H1 (cell line): ENCODE measurements around the gene PMM2. TPM values are rescaled to one million over a fixed set of nuclear protein-coding genes. Genes with fewer than 3 reads are reported as not detected.

Experiments used
- CTCF ChIA-PET: fragments of 300-600 bp; sonication (Branson Sonifier 250); formaldehyde crosslinking; loops from one replicate; lab custom pipeline; 2021; ENCODE audit not compliant: partially characterized antibody; lab: Charles Lee
- POLR2A ChIA-PET: fragments of 300-600 bp; sonication (Branson Sonifier 250); formaldehyde crosslinking; loops from one replicate; lab custom pipeline; 2021; ENCODE audit warnings: inconsistent platforms; ENCODE audit not compliant: partially characterized antibody; lab: Charles Lee
- DNase-seq, 2 experiments: peaks; one replicate each; pipeline versions ENCODE4 v3.0.0 to v3.0.0-alpha.2; 2010 to 2022; ENCODE audit warnings: low spot score in 2 of 2, low read depth in 1 of 2, mixed read lengths in 1 of 2
- FAIRE-seq: peaks from 2 replicates; lab custom pipeline; 2011; peaks lifted over from hg19 to GRCh38; lab: Jason Lieb, UNC
- H2AFZ ChIP-seq: 2 replicates; pipeline ENCODE4 v1.8.1; 2012; ENCODE audit warnings: low read length, inconsistent platforms
- H2AK5ac ChIP-seq: 2 replicates; pipeline ENCODE4 v1.6.1; 2013; ENCODE audit warnings: low read depth, low read length
- H2BK120ac ChIP-seq: replicated peaks from 2 replicates; pipeline ENCODE3; 2013; ENCODE audit warnings: low read depth, low read length, inconsistent platforms
- H2BK12ac ChIP-seq: 2 replicates; pipeline ENCODE4 v1.6.1; 2013; ENCODE audit warnings: low read depth, low read length
- H2BK15ac ChIP-seq: 2 replicates; pipeline ENCODE4 v1.6.1; 2013; ENCODE audit warnings: low read length
- H2BK20ac ChIP-seq: 2 replicates; pipeline ENCODE4 v1.6.1; 2013; ENCODE audit warnings: low read length
- H2BK5ac ChIP-seq: 2 replicates; pipeline ENCODE4 v1.6.1; 2013; ENCODE audit warnings: low read depth, low read length
- H3K14ac ChIP-seq: 2 replicates; pipeline ENCODE4 v1.6.1; 2013; ENCODE audit warnings: inconsistent platforms; ENCODE audit not compliant: insufficient read length
- H3K18ac ChIP-seq: 2 replicates; pipeline ENCODE4 v1.6.1; 2013; ENCODE audit warnings: low read length; ENCODE audit errors: extremely low read depth
- H3K23ac ChIP-seq: 2 replicates; pipeline ENCODE4 v1.6.1; 2013; ENCODE audit warnings: inconsistent platforms; ENCODE audit not compliant: insufficient read length
- H3K23me2 ChIP-seq: 2 replicates; pipeline ENCODE4 v1.6.1; 2013; ENCODE audit warnings: low read depth, low read length
- H3K27ac ChIP-seq: 2 replicates; pipeline ENCODE4 v1.6.1; 2011; ENCODE audit warnings: low read depth, low read length, inconsistent platforms
- H3K27me3 ChIP-seq, 4 experiments: replicated peaks in 1 of 4; 1 replicate in 1 of 4; 2 replicates in 3 of 4; pipeline versions ENCODE4 v1.6.1 to v1.8.1; 2011 to 2013; ENCODE audit warnings: low read length in 3 of 4, mild to moderate bottlenecking in 3 of 4, inconsistent platforms in 2 of 4, mixed read lengths in 2 of 4, moderate library complexity in 1 of 4; ENCODE audit not compliant: control insufficient read depth in 3 of 4, insufficient read depth in 3 of 4; ENCODE audit errors: extremely low read depth in 1 of 4
- H3K36me3 ChIP-seq, 4 experiments: 2 replicates each; pipeline versions ENCODE4 v1.6.1 to v1.8.1; 2011 to 2013; ENCODE audit warnings: mild to moderate bottlenecking in 4 of 4, low read length in 3 of 4, moderate library complexity in 2 of 4, control low read depth in 1 of 4, inconsistent platforms in 1 of 4; ENCODE audit not compliant: insufficient read depth in 4 of 4, control insufficient read depth in 2 of 4
- H3K4ac ChIP-seq: replicated peaks from 2 replicates; pipeline ENCODE3; 2013; ENCODE audit warnings: low read length, low read depth, mixed read lengths, inconsistent platforms; ENCODE audit not compliant: insufficient read length
- H3K4me1 ChIP-seq, 4 experiments: replicated peaks in 1 of 4; 1 replicate in 1 of 4; 2 replicates in 3 of 4; pipeline versions ENCODE4 v1.6.1 to v1.8.1; 2011 to 2013; ENCODE audit warnings: low read length in 3 of 4, inconsistent platforms in 2 of 4, mixed read lengths in 1 of 4; ENCODE audit not compliant: insufficient read depth in 4 of 4, control insufficient read depth in 3 of 4
- H3K4me2 ChIP-seq, 2 experiments: 2 replicates each; pipeline versions ENCODE4 v1.6.1 to v1.8.1; 2011 to 2013; ENCODE audit warnings: low read depth in 2 of 2, low read length in 2 of 2, control low read depth in 1 of 2, inconsistent platforms in 1 of 2, mild to moderate bottlenecking in 1 of 2; ENCODE audit not compliant: insufficient read depth in 1 of 2
- H3K4me3 ChIP-seq, 4 experiments: fragments of 200-600, 300-600 bp in 1 of 4; sonication (generic), shearing (Covaris generic), sonication (Bioruptor Twin) in 1 of 4; 2 replicates each; pipeline versions ENCODE4 v1.5.1 to v1.8.1; 2011 to 2016; ENCODE audit warnings: low read length in 4 of 4, low read depth in 3 of 4, control low read depth in 2 of 4, inconsistent platforms in 2 of 4, mild to moderate bottlenecking in 2 of 4, mixed read lengths in 1 of 4, moderate library complexity in 1 of 4; ENCODE audit not compliant: insufficient read depth in 2 of 4; ENCODE audit errors: extremely low read depth in 1 of 4
- H3K56ac ChIP-seq: replicated peaks from 2 replicates; pipeline ENCODE3; 2013; ENCODE audit warnings: low read depth, mild to moderate bottlenecking, mixed read lengths, low read length, inconsistent platforms; ENCODE audit not compliant: insufficient read length
- H3K79me1 ChIP-seq: 2 replicates; pipeline ENCODE4 v1.6.1; 2013; ENCODE audit warnings: low read depth, low read length, control low read depth
- H3K79me2 ChIP-seq, 2 experiments: 2 replicates each; pipeline versions ENCODE4 v1.6.1 to v1.8.1; 2012 to 2013; ENCODE audit warnings: low read length in 2 of 2, mild to moderate bottlenecking in 2 of 2, inconsistent platforms in 1 of 2; ENCODE audit not compliant: insufficient read depth in 2 of 2, control insufficient read depth in 1 of 2
- H3K9ac ChIP-seq, 4 experiments: replicated peaks in 1 of 4; 1 replicate in 1 of 4; 2 replicates in 3 of 4; pipeline versions ENCODE4 v1.6.1 to v1.8.1; 2011 to 2013; ENCODE audit warnings: low read depth in 3 of 4, low read length in 3 of 4, control low read depth in 2 of 4, mild to moderate bottlenecking in 2 of 4, moderate library complexity in 2 of 4, inconsistent platforms in 1 of 4; ENCODE audit errors: extremely low read depth in 1 of 4
- H3K9me3 ChIP-seq, 2 experiments: 2 replicates each; pipeline versions ENCODE4 v1.6.1 to v1.8.1; 2012 to 2013; ENCODE audit warnings: mild to moderate bottlenecking in 2 of 2, moderate library complexity in 2 of 2, control low read depth in 1 of 2, inconsistent platforms in 1 of 2, low read depth in 1 of 2, low read length in 1 of 2, mixed read lengths in 1 of 2; ENCODE audit not compliant: insufficient read depth in 2 of 2
- H4K20me1 ChIP-seq, 2 experiments: replicated peaks in 1 of 2; 2 replicates each; pipeline versions ENCODE3 to v1.8.1; 2011 to 2013; ENCODE audit warnings: inconsistent platforms in 2 of 2, low read length in 2 of 2, mild to moderate bottlenecking in 1 of 2; ENCODE audit not compliant: insufficient read depth in 2 of 2, control insufficient read depth in 1 of 2
- H4K5ac ChIP-seq: 2 replicates; pipeline ENCODE4 v1.6.1; 2013; ENCODE audit warnings: low read length, low read depth, mixed read lengths, inconsistent platforms; ENCODE audit not compliant: insufficient read length
- H4K8ac ChIP-seq: 2 replicates; pipeline ENCODE4 v1.8.0; 2013; ENCODE audit warnings: mild to moderate bottlenecking, moderate library complexity, low read length, inconsistent platforms; ENCODE audit not compliant: insufficient read depth; ENCODE audit errors: extremely low read depth
- H4K91ac ChIP-seq: replicated peaks from 2 replicates; pipeline ENCODE3; 2013; ENCODE audit warnings: low read length, mixed read lengths, inconsistent platforms; ENCODE audit not compliant: insufficient read length
- KDM1A ChIP-seq: fragments of 200-600, 300-600 bp; sonication (generic); IDR thresholded peaks from 2 replicates; pipeline ENCODE4 v1.7.1; 2016; ENCODE audit warnings: mild to moderate bottlenecking, low read length, borderline replicate concordance
- SUZ12 ChIP-seq: fragments of 200-600 bp; sonication (generic); IDR thresholded peaks from 2 replicates; pipeline ENCODE4 v1.6.1; 2012; ENCODE audit warnings: mild to moderate bottlenecking, inconsistent platforms, low read length, moderate library complexity, mixed read lengths
- WGBS, 2 experiments: shearing (Covaris generic) in 1 of 2; methylation state at CpG; one replicate each; pipeline versions ENCODE4 v1.1.6 to v1.1.7; 2013 to 2015; ENCODE audit warnings: low lambda C conversion rate in 2 of 2, mixed read lengths in 2 of 2, inconsistent platforms in 1 of 2, low coverage in 1 of 2, missing lambda C conversion rate in 1 of 2; ENCODE audit not compliant: insufficient replicate concordance in 2 of 2, insufficient coverage in 1 of 2, insufficient read length in 1 of 2; ENCODE audit errors: extremely low coverage in 1 of 2, missing lambda C conversion rate in 1 of 2; 5-methylcytosine and 5-hydroxymethylcytosine counted together
- polyA plus RNA-seq, 7 experiments: library from polyadenylated mRNA; depleted of rRNA in 3 of 7; stranded (reverse) in 5 of 7; unstranded in 2 of 7; fragments of >200 nt in 5 of 7; fragments of 200-250 nt in 2 of 7; gene quantifications; 1 replicate in 5 of 7; 2 replicates in 1 of 7; 4 replicates in 1 of 7; pipeline versions ENCODE4 v1.2.1 to v1.2.3, GENCODE V29; 2011 to 2013; ENCODE audit warnings: missing spikeins in 2 of 7, mixed read lengths in 2 of 7
- total RNA-seq: library from RNA; stranded (reverse); fragmentation: NEBNext Ultra II Directional; extraction: Animal tissue kit (Norgen Biotek cat#: 25700); gene quantifications from 2 replicates; pipeline ENCODE4 v1.2.1, GENCODE V29; 2021

PMM2 gene
- total and polyA plus RNA-seq, 2 of the 8 experiments (the other 6 are each of a cell fraction or from before 2014, with no cell fraction given) = 26.2 to 49.4 TPM

GRCh38 chr16:8762254-8762653 is 35.4 kb upstream of the PMM2 start:
- POLR2A ChIA-PET = interaction anchor here (0.6 to 0.7 kb wide), 2 partner anchors 209 to 274 kb away, joined by 3 to 4 read pairs; no protein-coding TSS in a partner anchor

More at GRCh38 chr16:8762254-8762653, 35.4 kb upstream of the PMM2 start:
- H3K56ac ChIP-seq = no peak overlapping the region
- H2BK20ac ChIP-seq = no peak overlapping the region
- no peak overlapping the region for H2AK5ac ChIP-seq
- no peak overlapping the region for H2BK12ac ChIP-seq
- no peak overlapping the region for H4K8ac ChIP-seq
- no peak overlapping the region for H3K4ac ChIP-seq
- no peaks in the 10 kb centered on the region for H4K20me1 ChIP-seq
- H2AFZ ChIP-seq = no peak overlapping the region
- no peak overlapping the region for H3K4me3 ChIP-seq
- H2BK15ac ChIP-seq = no peak overlapping the region
- no peak overlapping the region for H3K27ac ChIP-seq
- no peaks in the 10 kb centered on the region for H3K79me1 ChIP-seq
- no peak overlapping the region for H3K4me2 ChIP-seq
- peaks cover 0 to 11% (median 5%) of the 10 kb centered on the region in 4 experiments; a peak in 4 of 7 replicates for H3K4me1 ChIP-seq
- H2BK5ac ChIP-seq = no peak overlapping the region
- H3K9me3 ChIP-seq = no peaks in the 10 kb centered on the region
- H4K5ac ChIP-seq = no peak overlapping the region
- CTCF ChIA-PET = interaction anchor here (0.6 to 0.9 kb wide), 2 partner anchors 18 to 112 kb away, joined by 3 read pairs; no protein-coding TSS in a partner anchor
- H4K91ac ChIP-seq = no peak overlapping the region
- FAIRE-seq (no peak), DNase-seq (no peak)
- no peak overlapping the region for H3K18ac ChIP-seq
- no peak overlapping the region for H2BK120ac ChIP-seq
- no peaks in the 10 kb centered on the region for H3K79me2 ChIP-seq
- 93% methylated on average over 4 of the region's 4 CpGs; no CpG with 5 or more reads in 1 of the 2 experiments for WGBS, 2 experiments
- TF ChIP-seq KDM1A (peak; percentile 62; the same call in 1 of the 2 replicates), SUZ12 (no peak)
- no peaks in the 10 kb centered on the region for H3K27me3 ChIP-seq
- H3K23ac ChIP-seq = no peak overlapping the region
- H3K9ac ChIP-seq = no peak overlapping the region
- H3K14ac ChIP-seq = no peak overlapping the region
- H3K36me3 ChIP-seq = no peaks in the 10 kb centered on the region
- H3K23me2 ChIP-seq = no peaks in the 10 kb centered on the region
